Naive thymus-derived CD4-positive, alpha-beta T cell (primary cell): Measurements from ENCODE around the gene EDDM3A. TPM values are rescaled to one million over a fixed set of nuclear protein-coding genes. Genes with fewer than 3 reads are reported as not detected.
"Not testable (repeated sequence)": the region's sequence is repeated elsewhere in the genome, so short reads cannot be mapped to it uniquely, and the experiment has no call there.

ENCODE experiments used
- ATAC-seq: fragments of 150-1000 bp; cut with Tn5 transposase; 2 replicates; pipeline ENCODE4 v1.10.0; 2021; ENCODE audit warnings: mild to moderate bottlenecking, moderate library complexity
- CTCF ChIA-PET: fragments of 350-600 bp; sonication (Branson Sonifier 250); formaldehyde crosslinking; loops from one replicate; lab custom pipeline; 2021; ENCODE audit warnings: antibody characterized with exemption; lab: Charles Lee
- POLR2A ChIA-PET: fragments of 350-600 bp; sonication (Branson Sonifier 250); formaldehyde crosslinking; loops from one replicate; lab custom pipeline; 2021; ENCODE audit warnings: antibody characterized with exemption, inconsistent platforms; lab: Charles Lee
- DNase-seq, 9 donors: peaks; one replicate each; pipeline versions ENCODE4 v3.0.0 to v3.0.0-alpha.2; 2020 to 2022; ENCODE audit warnings: mixed read lengths in 1 of 9
- H3K27ac ChIP-seq: one replicate; pipeline ENCODE4 v1.7.0; 2013; ENCODE audit warnings: mild to moderate bottlenecking, low read depth, low read length, moderate library complexity
- H3K27me3 ChIP-seq, 2 donors: one replicate each; pipeline ENCODE4 v1.7.0; 2013; ENCODE audit warnings: low read length in 2 of 2, mild to moderate bottlenecking in 2 of 2, moderate library complexity in 2 of 2; ENCODE audit not compliant: control insufficient read depth in 2 of 2, insufficient read depth in 2 of 2
- H3K36me3 ChIP-seq, 3 experiments: 1 replicate in 2 of 3; 2 replicates in 1 of 3; pipeline ENCODE4 v1.7.0; 2013; ENCODE audit warnings: low read length in 3 of 3, mild to moderate bottlenecking in 3 of 3, moderate library complexity in 1 of 3; ENCODE audit not compliant: insufficient read depth in 3 of 3, control insufficient read depth in 2 of 3
- H3K4me1 ChIP-seq, 2 donors: one replicate each; pipeline ENCODE4 v1.7.0; 2013; ENCODE audit warnings: low read length in 2 of 2, mild to moderate bottlenecking in 2 of 2, moderate library complexity in 1 of 2; ENCODE audit not compliant: control insufficient read depth in 2 of 2, insufficient read depth in 2 of 2
- H3K4me3 ChIP-seq: 2 replicates; pipeline ENCODE4 v1.7.0; 2013; ENCODE audit warnings: mild to moderate bottlenecking, low read length
- H3K9me3 ChIP-seq, 3 experiments: 1 replicate in 2 of 3; 2 replicates in 1 of 3; pipeline ENCODE4 v1.7.0; 2013; ENCODE audit warnings: low read length in 3 of 3; ENCODE audit not compliant: control insufficient read depth in 2 of 3
- H3K27ac Mint-ChIP-seq, 9 donors: one replicate each; pipeline ENCODE4 v1.8.0; 2020 to 2022; ENCODE audit warnings: mixed read lengths in 9 of 9, mild to moderate bottlenecking in 8 of 9, moderate library complexity in 5 of 9, inconsistent platforms in 2 of 9
- H3K27me3 Mint-ChIP-seq, 5 donors: one replicate each; pipeline ENCODE4 v1.8.0; 2021 to 2022; ENCODE audit warnings: mixed read lengths in 5 of 5, mild to moderate bottlenecking in 1 of 5
- H3K36me3 Mint-ChIP-seq, 5 donors: one replicate each; pipeline ENCODE4 v1.8.0; 2020 to 2022; ENCODE audit warnings: mixed read lengths in 5 of 5, mild to moderate bottlenecking in 3 of 5, inconsistent platforms in 1 of 5
- H3K4me1 Mint-ChIP-seq, 7 donors: one replicate each; pipeline ENCODE4 v1.8.0; 2020 to 2022; ENCODE audit warnings: mixed read lengths in 7 of 7, mild to moderate bottlenecking in 3 of 7, inconsistent platforms in 1 of 7
- H3K4me3 Mint-ChIP-seq, 10 donors: one replicate each; pipeline ENCODE4 v1.8.0; 2020 to 2022; ENCODE audit warnings: mild to moderate bottlenecking in 10 of 10, mixed read lengths in 10 of 10, moderate library complexity in 6 of 10, inconsistent platforms in 2 of 10
- H3K9me3 Mint-ChIP-seq, 11 donors: one replicate each; pipeline ENCODE4 v1.8.0; 2020 to 2022; ENCODE audit warnings: mixed read lengths in 11 of 11, mild to moderate bottlenecking in 4 of 11, inconsistent platforms in 1 of 11, moderate library complexity in 1 of 11
- intact Hi-C, 2 donors: fragments of 100-400 bp; cut with micrococcal nuclease; formaldehyde crosslinking; loops; one replicate each; pipeline ENCODE4 v1.15.1; 2023
- polyA plus RNA-seq, 2 donors: library from polyadenylated mRNA; unstranded; fragments of 300-500 nt; fragmentation: Illumina TruSeq; gene quantifications; one replicate each; pipeline ENCODE4 v1.2.3, GENCODE V29; 2021
- total RNA-seq, 6 experiments: library from RNA in 5 of 6; stranded (reverse) in 5 of 6; gene quantifications; 1 replicate in 5 of 6; 2 replicates in 1 of 6; pipeline ENCODE4 v1.2.3 and lab custom pipeline; 2021 to 2026

Gene EDDM3A
- total and polyA plus RNA-seq, 7 experiments from 2014 or later: not detected

DNA sequence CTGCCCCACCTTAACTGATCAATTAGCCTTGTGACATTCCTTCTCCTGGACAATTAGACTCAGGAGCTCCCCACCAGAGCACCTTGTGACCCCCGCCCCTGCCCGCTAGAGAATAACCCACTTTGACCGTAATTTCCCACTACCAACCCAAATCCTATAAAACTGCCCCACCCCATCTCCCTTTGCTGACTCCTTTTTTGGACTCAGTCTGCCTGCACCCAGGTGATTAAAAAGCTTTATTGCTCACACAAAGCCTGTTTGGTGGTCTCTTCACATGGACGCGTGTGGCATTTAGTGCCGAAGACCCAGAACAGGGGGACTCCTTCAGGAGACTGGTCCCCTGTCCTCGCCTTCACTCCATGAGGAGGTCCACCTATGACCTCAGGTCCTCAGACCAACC lies 44.7 kb upstream of the EDDM3A start:
- H3K9me3 ChIP-seq, POLR2A ChIA-PET, H3K27ac ChIP-seq, H3K9me3 Mint-ChIP-seq, H3K4me3 Mint-ChIP-seq, DNase-seq, H3K27ac Mint-ChIP-seq, H3K4me3 ChIP-seq, H3K4me1 Mint-ChIP-seq, intact Hi-C loops, H3K4me1 ChIP-seq, H3K36me3 Mint-ChIP-seq, H3K36me3 ChIP-seq, ATAC-seq, H3K27me3 ChIP-seq: not testable (repeated sequence)
- H3K27me3 Mint-ChIP-seq: peaks cover 0 to 15% (median 0%) of the 10 kb centered on the region in 5 donors
- CTCF ChIA-PET: interaction anchor here (1.6 to 1.7 kb wide), 2 partner anchors 158 to 173 kb away, joined by 4 to 7 read pairs; no protein-coding TSS in a partner anchor

DNA sequence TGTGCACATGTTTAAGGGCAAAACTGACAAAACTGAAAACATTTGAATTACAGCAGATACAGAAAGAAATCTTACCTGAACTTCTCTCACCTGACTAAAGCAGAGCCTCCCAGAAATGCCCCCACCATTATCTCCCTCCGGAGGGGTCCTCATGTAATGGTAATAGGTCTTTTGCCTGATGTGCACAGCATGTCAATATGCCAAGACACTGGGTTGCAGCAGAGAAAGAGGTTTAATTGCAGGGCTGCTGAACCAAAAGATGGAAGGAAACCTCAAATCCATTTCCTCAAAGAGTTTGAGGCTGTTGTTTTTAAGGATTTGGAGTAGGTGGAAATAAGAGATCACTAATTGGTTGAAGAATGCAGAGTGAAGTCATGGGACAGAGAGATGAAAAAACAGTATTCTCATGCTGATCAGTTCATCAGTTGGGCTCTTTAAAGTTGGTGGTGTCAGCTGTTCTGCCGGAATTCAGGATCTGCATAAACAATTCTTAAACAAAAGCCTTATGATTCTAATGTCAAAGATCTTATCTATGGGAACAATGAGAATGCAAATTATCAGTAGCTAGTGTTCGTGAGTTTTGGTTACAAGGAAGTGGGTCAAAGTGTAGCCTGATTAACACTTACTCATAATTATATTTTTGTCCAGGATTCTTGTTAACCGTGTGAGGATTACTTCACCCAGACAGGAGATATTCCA lies 38.9 kb upstream of the EDDM3A start:
- Mint-ChIP-seq H3K27ac (no peak overlapping the region), H3K4me1 (no peaks in the 10 kb centered on the region), H3K4me3 (no peak overlapping the region), H3K36me3 (no peaks in the 10 kb centered on the region), H3K9me3 (peaks cover 0 to 3% (median 0%) of the 10 kb centered on the region in 11 donors), H3K27me3 (peaks cover 0 to 6% (median 0%) of the 10 kb centered on the region in 5 donors)
- ATAC-seq (no peak), DNase-seq (no peak)
- intact Hi-C loops: no loop called here
- CTCF ChIA-PET: no interaction called here
- Histone ChIP-seq H3K36me3 (no peaks in the 10 kb centered on the region), H3K4me3 (no peak overlapping the region), H3K27ac (no peak overlapping the region), H3K9me3 (no peaks in the 10 kb centered on the region), H3K4me1 (no peaks in the 10 kb centered on the region), H3K27me3 (peaks cover 0 to 5% of the 10 kb centered on the region in 2 donors)
- POLR2A ChIA-PET: no interaction called here

DNA sequence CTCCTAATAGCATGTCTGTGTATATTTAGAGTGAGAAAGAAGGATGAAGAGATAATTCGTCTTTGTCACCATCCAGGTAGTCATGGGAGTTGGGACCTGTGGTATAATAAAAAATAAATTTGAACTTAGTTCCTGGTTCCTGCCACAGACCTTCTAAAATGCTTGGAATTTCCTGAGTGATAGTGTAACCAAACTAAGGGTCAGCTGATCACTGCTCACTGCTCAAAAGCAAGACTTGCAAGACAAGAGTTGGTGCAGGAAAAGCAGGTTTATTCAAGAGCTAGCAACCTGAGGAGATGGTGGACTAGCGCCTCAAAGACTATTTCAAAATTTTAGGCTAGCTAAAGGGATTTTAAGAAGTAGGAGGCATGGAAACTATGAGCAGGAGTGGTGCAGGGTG lies 38.1 kb upstream of the EDDM3A start:
- H3K27ac Mint-ChIP-seq: no peak overlapping the region
- Histone ChIP-seq H3K4me3 (no peak overlapping the region), H3K27me3 (peaks cover 0 to 5% of the 10 kb centered on the region in 2 donors), H3K4me1 (no peaks in the 10 kb centered on the region), H3K27ac (no peak overlapping the region), H3K9me3 (no peaks in the 10 kb centered on the region), H3K36me3 (no peaks in the 10 kb centered on the region)
- no peak overlapping the region for H3K4me3 Mint-ChIP-seq
- ATAC-seq: no peak
- POLR2A ChIA-PET: no interaction called here
- H3K4me1 Mint-ChIP-seq: no peaks in the 10 kb centered on the region
- CTCF ChIA-PET: no interaction called here
- DNase-seq: no peak
- intact Hi-C loops: no loop called here
- no peaks in the 10 kb centered on the region for H3K36me3 Mint-ChIP-seq
- H3K9me3 Mint-ChIP-seq: peaks cover 0 to 3% (median 0%) of the 10 kb centered on the region in 11 donors
- peaks cover 0 to 6% (median 0%) of the 10 kb centered on the region in 5 donors for H3K27me3 Mint-ChIP-seq

DNA sequence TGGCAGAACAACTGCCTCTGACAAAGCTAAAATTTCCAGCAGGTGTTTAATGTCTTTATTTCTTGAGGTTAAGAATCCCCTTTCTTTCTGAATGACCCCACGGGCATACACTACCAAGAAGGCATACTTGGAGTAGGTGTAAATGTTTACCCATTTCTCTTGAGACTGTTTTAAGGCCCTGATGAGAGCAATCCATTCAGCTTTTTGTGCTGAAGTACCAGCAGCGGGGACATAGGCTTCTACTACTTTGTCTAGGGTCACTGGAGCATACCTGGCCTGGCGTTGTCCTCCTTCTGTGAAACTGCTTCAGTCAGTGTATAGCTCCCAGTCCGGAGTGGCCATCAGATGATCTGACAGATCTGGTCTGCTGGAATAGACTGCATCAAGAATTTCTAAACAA lies 34.4 kb upstream of the EDDM3A start:
- Histone ChIP-seq H3K27ac (no peak overlapping the region), H3K36me3 (no peaks in the 10 kb centered on the region), H3K9me3 (no peaks in the 10 kb centered on the region), H3K4me3 (no peak overlapping the region), H3K27me3 (peaks cover 0 to 5% of the 10 kb centered on the region in 2 donors), H3K4me1 (no peaks in the 10 kb centered on the region)
- intact Hi-C loops: no loop called here
- ATAC-seq: no peak
- H3K9me3 Mint-ChIP-seq: peaks cover 0 to 8% (median 0%) of the 10 kb centered on the region in 11 donors
- POLR2A ChIA-PET: no interaction called here
- peaks cover 0 to 3% (median 0%) of the 10 kb centered on the region in 5 donors for H3K36me3 Mint-ChIP-seq
- H3K4me1 Mint-ChIP-seq: peaks cover 0 to 7% (median 6%) of the 10 kb centered on the region in 7 donors
- CTCF ChIA-PET: interaction anchor here (1.0 kb wide), 1 partner anchor 16 kb away, joined by 3 read pairs; no protein-coding TSS in a partner anchor
- H3K27me3 Mint-ChIP-seq: peaks cover 0 to 8% (median 5%) of the 10 kb centered on the region in 5 donors
- no peak overlapping the region for H3K27ac Mint-ChIP-seq
- no peak overlapping the region for H3K4me3 Mint-ChIP-seq
- DNase-seq: no peak

DNA sequence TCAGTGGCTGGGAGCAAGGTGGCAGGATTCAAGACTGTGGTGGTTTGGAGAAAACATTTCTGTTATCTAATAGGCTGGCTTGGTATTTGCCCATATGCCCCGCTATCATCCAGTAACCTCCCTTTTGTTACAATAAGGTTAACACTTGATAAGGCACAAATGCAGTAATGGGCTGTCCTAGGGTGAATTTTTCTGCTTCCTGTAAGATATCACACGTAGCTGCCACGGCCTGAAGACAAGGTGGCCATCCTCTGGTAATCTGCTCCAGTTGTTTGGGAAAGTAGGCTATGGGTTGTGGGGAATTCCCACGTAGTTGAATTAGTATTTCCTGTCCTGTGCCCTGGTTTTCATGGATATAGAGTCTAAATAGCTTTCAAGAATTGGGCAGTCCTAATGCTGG lies 34.0 kb upstream of the EDDM3A start:
- H3K27ac ChIP-seq: no peak overlapping the region
- H3K36me3 ChIP-seq: no peaks in the 10 kb centered on the region
- no peak overlapping the region for H3K4me3 ChIP-seq
- H3K4me1 ChIP-seq: no peaks in the 10 kb centered on the region
- no peak for ATAC-seq
- Mint-ChIP-seq H3K4me3 (no peak overlapping the region), H3K27ac (no peak overlapping the region), H3K4me1 (peaks cover 0 to 7% (median 6%) of the 10 kb centered on the region in 7 donors), H3K27me3 (peaks cover 0 to 9% (median 5%) of the 10 kb centered on the region in 5 donors), H3K9me3 (peaks cover 0 to 8% (median 0%) of the 10 kb centered on the region in 11 donors), H3K36me3 (peaks cover 0 to 3% (median 0%) of the 10 kb centered on the region in 5 donors)
- H3K27me3 ChIP-seq: peaks cover 0 to 5% of the 10 kb centered on the region in 2 donors
- no peak for DNase-seq
- intact Hi-C loops: no loop called here
- H3K9me3 ChIP-seq: no peaks in the 10 kb centered on the region
- POLR2A ChIA-PET: interaction anchor here (0.5 kb wide), 1 partner anchor 43 kb away, joined by 3 read pairs; no protein-coding TSS in a partner anchor
- CTCF ChIA-PET: no interaction called here

DNA sequence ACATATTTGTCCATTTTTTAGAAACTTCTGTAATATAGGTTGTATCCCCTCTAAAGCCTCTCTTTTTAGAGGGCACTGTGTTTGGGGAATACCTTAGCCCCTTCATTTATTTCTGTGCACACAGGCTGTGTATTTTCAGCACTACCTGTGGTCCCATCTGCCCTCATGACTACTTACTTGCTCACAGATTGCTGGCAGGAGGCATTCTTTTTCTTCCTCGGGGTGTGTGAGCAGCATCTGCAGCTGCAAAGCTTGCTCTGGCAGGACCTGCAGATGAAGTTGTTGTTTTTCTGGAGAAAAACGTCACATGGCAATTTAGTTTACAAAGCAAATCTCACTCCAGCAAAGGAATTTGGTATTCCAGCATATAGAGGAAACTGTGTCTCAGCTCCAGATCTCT lies 32.8 kb upstream of the EDDM3A start:
- H3K9me3 ChIP-seq: no peaks in the 10 kb centered on the region
- CTCF ChIA-PET: interaction anchor here (1.1 kb wide), 1 partner anchor 15 kb away, joined by 3 read pairs; no protein-coding TSS in a partner anchor

More for the DNA sequence above, 32.8 kb upstream of the EDDM3A start:
- Mint-ChIP-seq H3K27ac (no peak overlapping the region), H3K4me3 (no peak overlapping the region), H3K9me3 (peaks cover 0 to 6% (median 0%) of the 10 kb centered on the region in 11 donors), H3K27me3 (peaks cover 3 to 14% (median 7%) of the 10 kb centered on the region in 5 donors), H3K4me1 (peaks cover 0 to 7% (median 6%) of the 10 kb centered on the region in 7 donors), H3K36me3 (peaks cover 0 to 3% (median 0%) of the 10 kb centered on the region in 5 donors)
- H3K36me3 ChIP-seq: no peaks in the 10 kb centered on the region
- H3K27ac ChIP-seq: no peak overlapping the region
- DNase-seq (no peak), ATAC-seq (no peak)
- intact Hi-C loops: no loop called here
- POLR2A ChIA-PET: no interaction called here
- H3K4me3 ChIP-seq: no peak overlapping the region
- H3K27me3 ChIP-seq: peaks cover 0 to 5% of the 10 kb centered on the region in 2 donors
- no peaks in the 10 kb centered on the region for H3K4me1 ChIP-seq
